ENCODE measurements around the gene HOXC5. TPM values are rescaled to one million over a fixed set of nuclear protein-coding genes. Genes with fewer than 3 reads are reported as not detected.

HOXC5 gene
- total RNA-seq, 1 donor from 2014 or later = not detected

GRCh38 chr12:54036620-54037359 is 3.9 kb downstream of the HOXC5 start:
- FAIRE-seq = no peak
- peaks cover 74% of the 10 kb centered on the region for H3K27me3 ChIP-seq (ENCODE audit: insufficient read depth, low read length)
- no peaks in the 10 kb centered on the region for H3K4me1 Mint-ChIP-seq (ENCODE audit: low read depth, unreplicated experiment)
- no peak overlapping the region for H3K4me3 ChIP-seq (ENCODE audit: insufficient read depth, low read depth, low read length)
- H3K9me3 ChIP-seq (ENCODE audit: insufficient read depth, low read depth, low read length) = peaks cover 10% of the 10 kb centered on the region
- no peaks in the 10 kb centered on the region for H3K4me1 ChIP-seq (ENCODE audit: insufficient read depth, low read length)
- H3K79me2 ChIP-seq (ENCODE audit: insufficient read depth, low read length) = no peaks in the 10 kb centered on the region
- DNase-seq (ENCODE audit: low read depth) = no peak
- H2AFZ ChIP-seq (ENCODE audit: low read depth, low read length) = no peak overlapping the region
- H3K4me3 Mint-ChIP-seq (ENCODE audit: unreplicated experiment) = no peak overlapping the region
- no peak overlapping the region for H3K4me2 ChIP-seq (ENCODE audit: low read length)
- H3K9ac ChIP-seq (ENCODE audit: low read length) = no peak overlapping the region
- H3K36me3 Mint-ChIP-seq (ENCODE audit: low read depth, unreplicated experiment) = peaks cover 2% of the 10 kb centered on the region
- peaks cover 88% of the 10 kb centered on the region for H3K27me3 Mint-ChIP-seq (ENCODE audit: low read depth, unreplicated experiment)
- TF ChIP-seq CTCF (IDR thresholded peaks at IDR 0.05; ENCODE audit: insufficient read depth, low read depth, low read length) = no peak
- TF ChIP-seq EZH2 (IDR thresholded peaks at IDR 0.05; ENCODE audit: insufficient read depth, low read length) = peak; percentile 30
- H3K9me3 Mint-ChIP-seq (ENCODE audit: unreplicated experiment) = peaks cover 30% of the 10 kb centered on the region
- H3K36me3 ChIP-seq (ENCODE audit: insufficient read depth, low read length) = no peaks in the 10 kb centered on the region
- no peak overlapping the region for H3K27ac ChIP-seq (ENCODE audit: low read depth, low read length)
- no peak overlapping the region for H3K27ac Mint-ChIP-seq (ENCODE audit: unreplicated experiment)
- H4K20me1 ChIP-seq (ENCODE audit: insufficient read depth, low read length) = no peaks in the 10 kb centered on the region

DNA sequence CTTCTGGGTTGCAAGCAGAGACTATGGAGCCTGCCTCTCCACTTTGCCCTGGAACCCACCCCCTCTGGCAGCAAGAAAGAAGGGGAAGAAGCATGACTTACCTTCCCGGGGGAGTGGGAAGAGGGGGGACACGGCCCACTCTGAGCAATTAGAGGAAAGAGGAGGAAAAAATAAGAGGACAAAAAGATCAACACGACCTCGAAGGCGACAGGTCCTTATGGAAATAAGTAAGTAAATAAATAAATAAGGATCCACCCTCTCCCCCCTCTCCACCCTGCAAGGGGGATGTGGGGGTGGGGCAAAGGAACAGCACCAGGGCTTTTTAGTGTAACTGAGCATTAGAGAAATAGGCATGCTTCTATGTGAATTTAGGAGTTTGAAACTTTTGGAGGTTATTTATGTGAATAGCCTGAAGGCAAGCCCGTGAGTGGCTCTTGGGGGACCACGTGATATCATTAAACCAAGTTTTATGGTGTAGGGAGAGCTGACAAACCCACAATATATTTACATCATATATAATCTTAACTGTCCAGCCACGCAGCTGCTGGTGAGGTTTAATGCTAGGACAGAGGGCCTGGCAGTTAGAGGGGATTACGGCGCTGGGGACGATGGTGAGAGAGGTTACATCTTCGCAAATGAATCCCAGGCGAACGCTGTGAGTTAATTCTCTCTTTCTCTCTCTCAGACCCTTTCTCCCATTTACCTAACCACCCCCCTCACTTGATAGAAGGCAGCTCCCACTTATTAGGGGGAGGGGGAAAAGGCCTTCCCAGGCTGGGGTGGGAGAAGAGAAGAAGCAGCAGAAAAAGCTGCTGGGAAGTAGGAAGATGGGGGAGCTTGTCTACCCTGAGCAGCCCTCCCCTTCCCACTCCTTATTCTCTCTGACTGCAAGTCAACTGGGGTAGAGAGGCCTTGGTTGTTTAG is 4.8 kb downstream of the HOXC5 start:
- Mint-ChIP-seq H3K4me1 (ENCODE audit: low read depth, unreplicated experiment) (no peaks in the 10 kb centered on the region), H3K9me3 (ENCODE audit: unreplicated experiment) (peaks cover 24% of the 10 kb centered on the region), H3K4me3 (ENCODE audit: unreplicated experiment) (no peak overlapping the region), H3K36me3 (ENCODE audit: low read depth, unreplicated experiment) (peaks cover 2% of the 10 kb centered on the region), H3K27ac (ENCODE audit: unreplicated experiment) (no peak overlapping the region), H3K27me3 (ENCODE audit: low read depth, unreplicated experiment) (peaks cover 88% of the 10 kb centered on the region)
- H3K79me2 ChIP-seq (ENCODE audit: insufficient read depth, low read length) = no peaks in the 10 kb centered on the region
- H3K36me3 ChIP-seq (ENCODE audit: insufficient read depth, low read length) = no peaks in the 10 kb centered on the region
- H4K20me1 ChIP-seq (ENCODE audit: insufficient read depth, low read length) = no peaks in the 10 kb centered on the region
- no peak overlapping the region for H3K27ac ChIP-seq (ENCODE audit: low read depth, low read length)
- TF ChIP-seq CTCF (IDR thresholded peaks at IDR 0.05; ENCODE audit: insufficient read depth, low read depth, low read length) (no peak), EZH2 (IDR thresholded peaks at IDR 0.05; ENCODE audit: insufficient read depth, low read length) (no peak)
- H2AFZ ChIP-seq (ENCODE audit: low read depth, low read length) = no peak overlapping the region
- no peak for FAIRE-seq
- H3K4me3 ChIP-seq (ENCODE audit: insufficient read depth, low read depth, low read length) = no peak overlapping the region
- H3K9ac ChIP-seq (ENCODE audit: low read length) = no peak overlapping the region
- H3K27me3 ChIP-seq (ENCODE audit: insufficient read depth, low read length) = peaks cover 72% of the 10 kb centered on the region
- no peak for DNase-seq (ENCODE audit: low read depth)
- H3K4me2 ChIP-seq (ENCODE audit: low read length) = no peak overlapping the region
- peaks cover 3% of the 10 kb centered on the region for H3K9me3 ChIP-seq (ENCODE audit: insufficient read depth, low read depth, low read length)
- no peaks in the 10 kb centered on the region for H3K4me1 ChIP-seq (ENCODE audit: insufficient read depth, low read length)
